CD14-positive monocyte (primary cell): ENCODE measurements around the gene TBC1D13. TPM values are rescaled to one million over a fixed set of nuclear protein-coding genes. Genes with fewer than 3 reads are reported as not detected.
"Not testable (repeated sequence)": the region's sequence is repeated elsewhere in the genome, so short reads cannot be mapped to it uniquely, and the experiment has no call there.

Experiments used
- DNase-seq, 3 donors: peaks; one replicate each; pipeline ENCODE4 v3.0.0-alpha.2; 2011 to 2022
- H2AFZ ChIP-seq: 2 replicates; pipeline ENCODE4 v1.6.0; 2012; ENCODE audit warnings: mild to moderate bottlenecking, low read depth, low read length, inconsistent platforms; ENCODE audit not compliant: insufficient read depth, poor library complexity, severe bottlenecking
- H3K27ac ChIP-seq, 2 donors: 1 replicate in 1 of 2; 2 replicates in 1 of 2; pipeline ENCODE4 v1.5.1; 2012 to 2013; ENCODE audit warnings: low read length in 2 of 2, control low read depth in 1 of 2, inconsistent platforms in 1 of 2, low read depth in 1 of 2, mild to moderate bottlenecking in 1 of 2
- H3K27me3 ChIP-seq, 2 donors: one replicate each; pipeline versions ENCODE4 v1.6.0 to v1.6.1; 2011 to 2013; ENCODE audit warnings: low read length in 2 of 2; ENCODE audit not compliant: control insufficient read depth in 2 of 2, insufficient read depth in 2 of 2
- H3K36me3 ChIP-seq, 2 donors: replicated peaks in 1 of 2; 1 replicate in 1 of 2; 2 replicates in 1 of 2; pipeline versions ENCODE4 v1.5.1 to v1.6.1; 2012 to 2013; ENCODE audit warnings: low read length in 2 of 2, control low read depth in 1 of 2, inconsistent platforms in 1 of 2, mild to moderate bottlenecking in 1 of 2; ENCODE audit not compliant: insufficient read depth in 2 of 2, control insufficient read depth in 1 of 2
- H3K4me1 ChIP-seq, 2 donors: 1 replicate in 1 of 2; 2 replicates in 1 of 2; pipeline versions ENCODE4 v1.5.1 to v1.6.1; 2012 to 2013; ENCODE audit warnings: low read length in 2 of 2, control low read depth in 1 of 2, inconsistent platforms in 1 of 2, mild to moderate bottlenecking in 1 of 2, moderate library complexity in 1 of 2; ENCODE audit not compliant: insufficient read depth in 2 of 2, control insufficient read depth in 1 of 2
- H3K4me2 ChIP-seq: replicated peaks from 2 replicates; pipeline ENCODE3; 2012; ENCODE audit warnings: low read length, moderate library complexity, mild to moderate bottlenecking; ENCODE audit not compliant: poor library complexity, severe bottlenecking; ENCODE audit errors: extremely low read depth
- H3K4me3 ChIP-seq, 3 experiments: fragments of 200-600 bp in 1 of 3; sonication (generic) in 1 of 3; replicated peaks in 1 of 3; 1 replicate in 2 of 3; 2 replicates in 1 of 3; pipeline ENCODE4 v1.5.1; 2011 to 2013; ENCODE audit warnings: low read length in 3 of 3, mild to moderate bottlenecking in 3 of 3, control low read depth in 2 of 3, low read depth in 2 of 3, inconsistent platforms in 1 of 3, moderate library complexity in 1 of 3
- H3K79me2 ChIP-seq: 2 replicates; pipeline ENCODE4 v1.6.0; 2012; ENCODE audit warnings: mild to moderate bottlenecking, control low read depth, inconsistent platforms, low read length, moderate library complexity; ENCODE audit not compliant: insufficient read depth
- H3K9ac ChIP-seq: 2 replicates; pipeline ENCODE4 v1.6.0; 2017; ENCODE audit warnings: low read length, mild to moderate bottlenecking; ENCODE audit not compliant: insufficient read depth, poor library complexity, severe bottlenecking
- H3K9me3 ChIP-seq, 2 donors: replicated peaks in 1 of 2; 1 replicate in 1 of 2; 2 replicates in 1 of 2; pipeline versions ENCODE4 v1.5.1 to v1.6.1; 2012 to 2013; ENCODE audit warnings: low read length in 2 of 2, control low read depth in 1 of 2; ENCODE audit not compliant: control insufficient read depth in 1 of 2, insufficient read depth in 1 of 2
- H4K20me1 ChIP-seq: 2 replicates; pipeline ENCODE4 v1.6.0; 2012; ENCODE audit warnings: mild to moderate bottlenecking, low read length, control low read depth, moderate library complexity; ENCODE audit not compliant: insufficient read depth
- H3K27ac Mint-ChIP-seq, 7 donors: one replicate each; pipeline ENCODE4 v1.8.0; 2020; ENCODE audit warnings: mild to moderate bottlenecking in 7 of 7, mixed read lengths in 7 of 7, moderate library complexity in 6 of 7, inconsistent platforms in 2 of 7
- H3K27me3 Mint-ChIP-seq, 3 donors: one replicate each; pipeline ENCODE4 v1.8.0; 2021 to 2022; ENCODE audit warnings: low read depth in 3 of 3, mild to moderate bottlenecking in 3 of 3, mixed read lengths in 3 of 3, moderate library complexity in 3 of 3, inconsistent platforms in 1 of 3
- H3K36me3 Mint-ChIP-seq, 2 donors: one replicate each; pipeline ENCODE4 v1.8.0; 2020; ENCODE audit warnings: mixed read lengths in 2 of 2, inconsistent platforms in 1 of 2, mild to moderate bottlenecking in 1 of 2
- H3K4me1 Mint-ChIP-seq: one replicate; pipeline ENCODE4 v1.8.0; 2020; ENCODE audit warnings: mild to moderate bottlenecking, mixed read lengths
- H3K4me3 Mint-ChIP-seq, 2 donors: one replicate each; pipeline ENCODE4 v1.8.0; 2020; ENCODE audit warnings: mild to moderate bottlenecking in 2 of 2, mixed read lengths in 2 of 2, moderate library complexity in 1 of 2
- H3K9me3 Mint-ChIP-seq, 7 donors: one replicate each; pipeline ENCODE4 v1.8.0; 2020 to 2022; ENCODE audit warnings: mixed read lengths in 7 of 7, mild to moderate bottlenecking in 6 of 7, moderate library complexity in 6 of 7, inconsistent platforms in 2 of 7
- WGBS: methylation state at CpG from one replicate; pipeline ENCODE4 v1.1.5; 2013; ENCODE audit warnings: missing lambda C conversion rate; ENCODE audit not compliant: insufficient coverage; 5-methylcytosine and 5-hydroxymethylcytosine counted together
- intact Hi-C, 2 donors: fragments of 100-400 bp; cut with micrococcal nuclease; formaldehyde crosslinking; loops; one replicate each; pipeline versions ENCODE4 v1.15.0 to v1.15.1; 2023
- polyA plus RNA-seq, 3 donors: library from polyadenylated mRNA; depleted of rRNA in 1 of 3; unstranded in 2 of 3; stranded (reverse) in 1 of 3; fragments of 300-500 nt in 2 of 3; fragments of >200 nt in 1 of 3; fragmentation: Illumina TruSeq in 2 of 3; gene quantifications; 1 replicate in 2 of 3; 2 replicates in 1 of 3; pipeline ENCODE4 v1.2.3, GENCODE V29; 2012 to 2021
- TF ChIP-seq, protein P1 (sequence below): fragments of 200-600 bp; IDR thresholded peaks from one replicate; pipeline ENCODE4 v1.8.0; 2022; ENCODE audit warnings: antibody characterized with exemption, mild to moderate bottlenecking

The TBC1D13 gene
- polyA plus RNA-seq, 3 donors: 9.9 to 16.8 (median 13.8) TPM

DNA sequence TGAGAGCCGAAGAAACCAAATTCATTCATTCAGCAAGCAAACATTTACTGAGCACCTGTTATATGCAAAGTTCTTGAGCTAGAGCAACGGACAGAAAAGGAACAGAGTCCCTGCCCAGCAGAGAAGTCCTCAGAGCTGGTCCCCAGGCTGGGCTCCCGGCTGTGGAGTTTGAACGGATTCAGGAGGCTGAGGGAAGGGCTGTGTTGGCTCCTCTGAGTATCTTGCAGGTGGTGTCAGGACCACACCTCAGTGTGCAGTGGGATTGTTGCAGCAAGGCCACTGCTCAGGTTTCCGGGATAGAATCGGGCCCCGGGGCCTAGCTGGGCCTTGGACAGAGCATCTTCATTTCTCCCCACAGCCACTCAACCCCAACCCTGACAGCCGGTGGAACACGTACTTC lies 5.1 kb downstream of the TBC1D13 start:
- H3K79me2 ChIP-seq: peaks cover 24% of the 10 kb centered on the region
- TF ChIP-seq, protein P1, sequence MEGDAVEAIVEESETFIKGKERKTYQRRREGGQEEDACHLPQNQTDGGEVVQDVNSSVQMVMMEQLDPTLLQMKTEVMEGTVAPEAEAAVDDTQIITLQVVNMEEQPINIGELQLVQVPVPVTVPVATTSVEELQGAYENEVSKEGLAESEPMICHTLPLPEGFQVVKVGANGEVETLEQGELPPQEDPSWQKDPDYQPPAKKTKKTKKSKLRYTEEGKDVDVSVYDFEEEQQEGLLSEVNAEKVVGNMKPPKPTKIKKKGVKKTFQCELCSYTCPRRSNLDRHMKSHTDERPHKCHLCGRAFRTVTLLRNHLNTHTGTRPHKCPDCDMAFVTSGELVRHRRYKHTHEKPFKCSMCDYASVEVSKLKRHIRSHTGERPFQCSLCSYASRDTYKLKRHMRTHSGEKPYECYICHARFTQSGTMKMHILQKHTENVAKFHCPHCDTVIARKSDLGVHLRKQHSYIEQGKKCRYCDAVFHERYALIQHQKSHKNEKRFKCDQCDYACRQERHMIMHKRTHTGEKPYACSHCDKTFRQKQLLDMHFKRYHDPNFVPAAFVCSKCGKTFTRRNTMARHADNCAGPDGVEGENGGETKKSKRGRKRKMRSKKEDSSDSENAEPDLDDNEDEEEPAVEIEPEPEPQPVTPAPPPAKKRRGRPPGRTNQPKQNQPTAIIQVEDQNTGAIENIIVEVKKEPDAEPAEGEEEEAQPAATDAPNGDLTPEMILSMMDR: no peak
- H3K27ac ChIP-seq: no peak overlapping the region
- Mint-ChIP-seq H3K36me3 (peaks cover 53 to 69% of the 10 kb centered on the region in 2 donors), H3K4me3 (no peak overlapping the region), H3K27ac (no peak overlapping the region), H3K27me3 (no peaks in the 10 kb centered on the region), H3K9me3 (no peaks in the 10 kb centered on the region), H3K4me1 (peaks cover 14% of the 10 kb centered on the region)
- H3K4me2 ChIP-seq: no peak overlapping the region
- no peaks in the 10 kb centered on the region for H3K27me3 ChIP-seq
- intact Hi-C loops: no loop called here
- H3K36me3 ChIP-seq: peaks cover 43 to 66% of the 10 kb centered on the region in 2 donors
- peaks cover 10 to 14% of the 10 kb centered on the region in 2 donors for H3K4me1 ChIP-seq
- 92% methylated on average over 8 of the region's 9 CpGs for WGBS
- H3K4me3 ChIP-seq: no peak overlapping the region
- no peaks in the 10 kb centered on the region for H3K9me3 ChIP-seq
- no peak for DNase-seq
- no peak overlapping the region for H3K9ac ChIP-seq
- H2AFZ ChIP-seq: no peak overlapping the region
- no peaks in the 10 kb centered on the region for H4K20me1 ChIP-seq

DNA sequence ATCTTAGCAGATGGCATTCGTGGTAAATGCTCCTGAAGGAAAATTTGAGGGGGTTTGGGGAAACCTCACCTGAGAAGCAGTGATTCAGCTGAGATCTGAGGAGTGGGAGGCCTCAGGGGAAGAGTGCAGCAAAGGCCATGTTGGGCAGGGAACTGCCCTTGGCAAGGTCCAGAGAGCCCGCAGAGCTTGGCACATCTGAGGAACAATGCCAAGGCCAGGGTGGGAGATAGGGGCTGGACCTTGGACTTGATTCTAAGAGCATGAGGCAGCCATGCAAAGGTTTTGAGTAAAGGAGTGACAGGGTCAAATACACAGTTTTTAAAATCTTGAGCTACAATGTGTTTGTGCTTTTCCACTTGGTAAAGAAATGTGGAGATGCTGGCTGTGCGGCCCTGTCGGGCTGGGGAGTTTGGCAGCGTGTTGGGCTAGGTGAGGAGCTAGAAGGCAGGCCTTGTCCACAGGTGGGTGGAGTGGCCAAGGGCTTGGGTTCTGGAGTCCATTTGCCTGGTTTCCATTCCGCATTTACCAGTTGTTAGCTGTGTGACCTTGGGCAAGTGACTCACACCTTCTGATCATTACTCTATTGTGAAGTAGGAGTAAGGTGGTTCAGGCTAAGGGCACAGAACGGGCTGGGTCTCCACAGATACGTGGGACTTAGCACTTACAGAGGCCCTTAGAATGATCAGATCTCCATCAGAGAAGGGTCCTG lies 6.1 kb downstream of the TBC1D13 start:
- H3K36me3 Mint-ChIP-seq: peaks cover 61 to 79% of the 10 kb centered on the region in 2 donors
- Histone ChIP-seq H3K79me2 (peaks cover 14% of the 10 kb centered on the region), H3K4me2 (no peak overlapping the region), H2AFZ (no peak overlapping the region), H3K4me3 (no peak overlapping the region), H3K36me3 (peaks cover 52 to 76% of the 10 kb centered on the region in 2 donors), H4K20me1 (no peaks in the 10 kb centered on the region), H3K4me1 (peaks cover 4 to 6% of the 10 kb centered on the region in 2 donors), H3K27me3 (no peaks in the 10 kb centered on the region), H3K27ac (no peak overlapping the region), H3K9me3 (no peaks in the 10 kb centered on the region), H3K9ac (no peak overlapping the region)
- TF ChIP-seq, protein P1: no peak
- intact Hi-C loops: no loop called here
- H3K4me1 Mint-ChIP-seq: peaks cover 8% of the 10 kb centered on the region
- H3K27me3 Mint-ChIP-seq: no peaks in the 10 kb centered on the region
- no peak for DNase-seq
- H3K27ac Mint-ChIP-seq: no peak overlapping the region
- 98% methylated on average over 6 of the region's 8 CpGs for WGBS
- H3K4me3 Mint-ChIP-seq: no peak overlapping the region
- no peaks in the 10 kb centered on the region for H3K9me3 Mint-ChIP-seq

DNA sequence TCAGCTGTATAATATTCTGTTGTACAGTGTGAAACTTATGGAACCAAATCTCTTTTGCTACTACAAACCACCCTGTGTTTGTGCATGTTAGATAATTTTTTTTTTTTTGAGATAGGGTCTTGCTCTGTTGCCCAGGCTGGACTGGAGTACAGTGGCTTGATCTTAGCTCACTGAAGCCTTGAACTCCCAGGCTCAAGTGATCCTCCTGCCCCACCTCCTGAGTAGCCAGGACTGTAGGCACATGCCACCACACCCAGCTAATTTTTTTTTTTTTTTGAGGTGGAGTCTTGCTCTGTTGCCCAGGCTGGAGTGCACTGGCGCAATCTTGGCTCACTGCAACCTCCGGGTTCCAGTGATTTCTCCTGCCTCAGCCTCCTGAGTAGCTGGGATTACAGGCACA lies 7.9 kb downstream of the TBC1D13 start:
- H3K27me3 Mint-ChIP-seq, H3K4me1 Mint-ChIP-seq, H3K27ac Mint-ChIP-seq, DNase-seq, H3K9me3 ChIP-seq, H3K4me3 ChIP-seq, H3K4me2 ChIP-seq, H3K4me1 ChIP-seq, H4K20me1 ChIP-seq, intact Hi-C loops, H3K9ac ChIP-seq, H2AFZ ChIP-seq, H3K79me2 ChIP-seq, H3K27me3 ChIP-seq, H3K27ac ChIP-seq, H3K4me3 Mint-ChIP-seq, H3K9me3 Mint-ChIP-seq: not testable (repeated sequence)
- 42% methylated on average over 2 of the region's 2 CpGs for WGBS
- H3K36me3 ChIP-seq: peaks cover 67 to 87% of the 10 kb centered on the region in 2 donors
- H3K36me3 Mint-ChIP-seq: peaks cover 73 to 93% of the 10 kb centered on the region in 2 donors
